IMR-90 (cell line): ENCODE measurements around the gene CALR3. TPM values are rescaled to one million over a fixed set of nuclear protein-coding genes. Genes with fewer than 3 reads are reported as not detected.

Experiments
- ATAC-seq: fragments of 200-7000 bp; cut with Tn5 transposase; 2 replicates; pipeline ENCODE4 v1.9.1; 2020; ENCODE audit warnings: low read depth, mild to moderate bottlenecking, moderate library complexity
- BruUV-seq: library from RNA; stranded (reverse); fragments of 400-500 nt; replicated peaks from 2 replicates; lab custom pipeline; 2021; lab: Mats Ljungman, UMichigan
- CTCF ChIA-PET: fragments of 300-600 bp; formaldehyde crosslinking; extraction: SDS; loops from one replicate; lab custom pipeline; 2021; ENCODE audit warnings: antibody characterized with exemption; lab: Yijun Ruan, JAX
- POLR2A ChIA-PET: fragments of 300-600 bp; sonication (Branson Sonifier 250); formaldehyde crosslinking; loops from one replicate; lab custom pipeline; 2022; ENCODE audit warnings: antibody characterized with exemption; ENCODE audit not compliant: unreplicated experiment; lab: Charles Lee
- DNase-seq: peaks from one replicate; pipeline ENCODE4 v3.0.0; 2013
- H2AFZ ChIP-seq: replicated peaks from 2 replicates; pipeline ENCODE3; 2013; ENCODE audit warnings: low read length, mild to moderate bottlenecking; ENCODE audit not compliant: poor library complexity
- H2AK5ac ChIP-seq: 2 replicates; pipeline ENCODE4 v1.6.1; 2013; ENCODE audit warnings: low read depth, low read length, inconsistent platforms
- H2AK9ac ChIP-seq: replicated peaks from 2 replicates; pipeline ENCODE3; 2013; ENCODE audit warnings: mild to moderate bottlenecking, low read depth, low read length, moderate library complexity; ENCODE audit not compliant: poor library complexity
- H2BK120ac ChIP-seq: 2 replicates; pipeline ENCODE4 v1.6.1; 2013; ENCODE audit warnings: low read depth, low read length, inconsistent platforms
- H2BK15ac ChIP-seq: 3 replicates; pipeline ENCODE4 v1.6.1; 2013; ENCODE audit warnings: low read depth, low read length, inconsistent platforms
- H2BK20ac ChIP-seq: 2 replicates; pipeline ENCODE4 v1.6.1; 2013; ENCODE audit warnings: low read depth, mild to moderate bottlenecking, inconsistent platforms, low read length, moderate library complexity
- H2BK5ac ChIP-seq: 2 replicates; pipeline ENCODE4 v1.6.1; 2013; ENCODE audit warnings: mild to moderate bottlenecking, low read depth, low read length, inconsistent platforms; ENCODE audit not compliant: poor library complexity, severe bottlenecking
- H3K14ac ChIP-seq: replicated peaks from 2 replicates; pipeline ENCODE4 v1.6.1; 2013; ENCODE audit warnings: low read depth, low read length, inconsistent platforms
- H3K18ac ChIP-seq: 2 replicates; pipeline ENCODE4 v1.6.1; 2013; ENCODE audit warnings: low read depth, low read length, control low read depth
- H3K23ac ChIP-seq: 2 replicates; pipeline ENCODE4 v1.6.1; 2013; ENCODE audit warnings: low read depth, low read length, inconsistent platforms
- H3K27ac ChIP-seq: 2 replicates; pipeline ENCODE4 v1.5.1; 2013; ENCODE audit warnings: mild to moderate bottlenecking, control low read depth, low read length; ENCODE audit not compliant: insufficient read depth
- H3K27me3 ChIP-seq: 2 replicates; pipeline ENCODE4 v1.6.1; 2013; ENCODE audit warnings: low read length; ENCODE audit not compliant: control insufficient read depth, insufficient read depth
- H3K36me3 ChIP-seq: 2 replicates; pipeline ENCODE4 v1.6.1; 2013; ENCODE audit warnings: low read length, mixed read lengths; ENCODE audit not compliant: control insufficient read depth, insufficient read depth
- H3K4ac ChIP-seq: 2 replicates; pipeline ENCODE4 v1.6.1; 2013; ENCODE audit warnings: low read depth, low read length, inconsistent platforms
- H3K4me1 ChIP-seq: 2 replicates; pipeline ENCODE4 v1.6.1; 2013; ENCODE audit warnings: low read length, mixed read lengths; ENCODE audit not compliant: control insufficient read depth, insufficient read depth
- H3K4me2 ChIP-seq: 2 replicates; pipeline ENCODE4 v1.6.1; 2013; ENCODE audit warnings: low read depth, mild to moderate bottlenecking, control low read depth, low read length, moderate library complexity
- H3K4me3 ChIP-seq: 2 replicates; pipeline ENCODE4 v1.5.1; 2013; ENCODE audit warnings: low read depth, mild to moderate bottlenecking, control low read depth, low read length, moderate library complexity; ENCODE audit not compliant: insufficient read depth
- H3K56ac ChIP-seq: 2 replicates; pipeline ENCODE4 v1.6.1; 2013; ENCODE audit warnings: low read length, inconsistent platforms; ENCODE audit not compliant: insufficient read depth; ENCODE audit errors: extremely low read depth
- H3K79me1 ChIP-seq, 2 experiments: 2 replicates each; pipeline ENCODE4 v1.6.1; 2013; ENCODE audit warnings: low read length in 2 of 2, inconsistent platforms in 1 of 2, low read depth in 1 of 2
- H3K9ac ChIP-seq: 2 replicates; pipeline ENCODE4 v1.6.1; 2013; ENCODE audit warnings: low read depth, low read length, control low read depth
- H3K9me1 ChIP-seq: 2 replicates; pipeline ENCODE4 v1.6.1; 2013; ENCODE audit warnings: low read length, inconsistent platforms; ENCODE audit not compliant: insufficient read depth
- H3K9me3 ChIP-seq: 2 replicates; pipeline ENCODE4 v1.6.1; 2013; ENCODE audit warnings: low read length; ENCODE audit not compliant: control insufficient read depth, insufficient read depth
- H4K20me1 ChIP-seq: 2 replicates; pipeline ENCODE4 v1.6.1; 2013; ENCODE audit warnings: low read length, inconsistent platforms; ENCODE audit not compliant: insufficient read depth
- H4K5ac ChIP-seq: 2 replicates; pipeline ENCODE4 v1.6.1; 2013; ENCODE audit warnings: mild to moderate bottlenecking, low read depth, low read length, control low read depth
- H4K8ac ChIP-seq, 2 experiments: 2 replicates each; pipeline ENCODE4 v1.6.1; 2013; ENCODE audit warnings: low read depth in 2 of 2, low read length in 2 of 2, control low read depth in 1 of 2, inconsistent platforms in 1 of 2
- H4K91ac ChIP-seq: 2 replicates; pipeline ENCODE4 v1.6.1; 2013; ENCODE audit warnings: low read depth, low read length, inconsistent platforms; ENCODE audit not compliant: insufficient read depth
- BHLHE40 ChIP-seq: fragments of 150-350 bp; IDR thresholded peaks from 2 replicates; pipeline ENCODE4 v1.6.1; 2016; ENCODE audit warnings: mild to moderate bottlenecking, low read depth, low read length
- CEBPB ChIP-seq: IDR thresholded peaks from 2 replicates; pipeline ENCODE4 v1.6.1; 2012; ENCODE audit warnings: low read depth, low read length, improper control_type of control experiment
- FOS ChIP-seq: fragments of 150-350 bp; IDR thresholded peaks from 2 replicates; pipeline ENCODE4 v1.6.1; 2016; ENCODE audit warnings: low read depth, low read length
- MAZ ChIP-seq: IDR thresholded peaks from 2 replicates; pipeline ENCODE4 v1.6.1; 2012; ENCODE audit warnings: low read depth, mild to moderate bottlenecking, low read length, improper control_type of control experiment, moderate library complexity, borderline replicate concordance
- RFX5 ChIP-seq: IDR thresholded peaks from 2 replicates; pipeline ENCODE4 v1.8.0; 2012; ENCODE audit warnings: low read depth, mild to moderate bottlenecking, low read length, moderate library complexity
- SMC3 ChIP-seq: fragments of 150-350 bp; IDR thresholded peaks from 2 replicates; pipeline ENCODE4 v1.6.1; 2016; ENCODE audit warnings: low read depth, mild to moderate bottlenecking, antibody characterized with exemption, low read length, moderate library complexity
- USF2 ChIP-seq: fragments of 150-350 bp; IDR thresholded peaks from 2 replicates; pipeline ENCODE4 v1.6.1; 2017; ENCODE audit warnings: mild to moderate bottlenecking, antibody characterized with exemption, low read length, low read depth
- WGBS, 2 experiments: methylation state at CpG; one replicate each; pipeline versions ENCODE4 v1.1.5 to v1.1.7; 2013; ENCODE audit warnings: missing lambda C conversion rate in 2 of 2; ENCODE audit not compliant: insufficient read length in 1 of 2; ENCODE audit errors: extremely low coverage in 2 of 2; 5-methylcytosine and 5-hydroxymethylcytosine counted together
- dilution Hi-C: fragments of 300-500 bp; cut with HindIII; formaldehyde crosslinking; loops from one replicate; pipeline ENCODE4 v1.14.3; 2018; ENCODE audit warnings: low sequenced_read_pairs; ENCODE audit not compliant: unreplicated experiment
- in situ Hi-C: fragments of 300-500 bp; cut with MboI; formaldehyde crosslinking; loops from 3 replicates; pipeline ENCODE4 v1.14.3; 2019; ENCODE audit warnings: low sequenced_read_pairs, inconsistent platforms, mixed read lengths
- intact Hi-C: fragments of 100-400 bp; cut with micrococcal nuclease; formaldehyde crosslinking; loops from 2 replicates; pipeline ENCODE4 v1.10.0; 2022
- polyA plus RNA-seq, 3 experiments: library from polyadenylated mRNA; depleted of rRNA; stranded (reverse); fragments of >200 nt; gene quantifications; 2 replicates each; pipeline ENCODE4 v1.2.3, GENCODE V29; 2012; ENCODE audit warnings: low replicate concordance in 1 of 3
- total RNA-seq: library from RNA; depleted of rRNA; stranded (reverse); fragments of >200 nt; gene quantifications from 2 replicates; pipeline ENCODE4 v1.2.3, GENCODE V29; 2012

Gene CALR3
- total and polyA plus RNA-seq, 2 of the 4 experiments (the other 2 are of a cell fraction): not detected

- peak overlapping the region; percentile 40; the same call in 1 of the 2 replicates for H2AK5ac ChIP-seq
- TF ChIP-seq MAZ: no peak
- no peak for TF ChIP-seq FOS
- TF ChIP-seq SMC3: no peak
- no peak for TF ChIP-seq BHLHE40
- no peak for TF ChIP-seq RFX5
- no peak for TF ChIP-seq CEBPB
- TF ChIP-seq USF2: peak; percentile 29; the same call in 1 of the 2 replicates
- no peaks in the 10 kb centered on the region; the same call in 1 of the 2 replicates for H3K9me1 ChIP-seq
- DNase-seq (peak; percentile 55), ATAC-seq (peak; percentile 21)
- peak overlapping the region; percentile 10; the same call in 1 of the 2 replicates for H3K27ac ChIP-seq
- intact Hi-C loops (loop anchor here (5.0 kb wide), 1 partner anchor 34 kb away; no protein-coding TSS in a partner anchor), dilution Hi-C loops (no loop called here), in situ Hi-C loops (no loop called here)
- peak overlapping the region; percentile 58 for H3K14ac ChIP-seq
- H3K18ac ChIP-seq: no peak overlapping the region
- H4K5ac ChIP-seq: no peak overlapping the region
- peaks cover 6% of the 10 kb centered on the region; the same call in 1 of the 2 replicates for H3K4me1 ChIP-seq
- no peak overlapping the region for H2BK15ac ChIP-seq
- peaks cover 19 to 45% of the 10 kb centered on the region in 2 experiments for H3K79me1 ChIP-seq
- H3K9ac ChIP-seq: peak overlapping the region; percentile 50
- ChIA-PET POLR2A (interaction anchor here (0.5 kb wide), 1 partner anchor 10 kb away, joined by 8 read pairs; no protein-coding TSS in a partner anchor), CTCF (no interaction called here)
- H3K27me3 ChIP-seq: no peaks in the 10 kb centered on the region
- H3K4ac ChIP-seq: peak overlapping the region; percentile 19; the same call in 1 of the 2 replicates
- H4K8ac ChIP-seq: no peak overlapping the region
- H3K23ac ChIP-seq: peak overlapping the region; percentile 81
- peak overlapping the region; percentile 100 for H3K4me2 ChIP-seq
- H2AK9ac ChIP-seq: peak overlapping the region; percentile 51
- H4K91ac ChIP-seq: no peak overlapping the region
- no peaks in the 10 kb centered on the region for H3K9me3 ChIP-seq
- H3K36me3 ChIP-seq: no peaks in the 10 kb centered on the region
- BruUV-seq: no TSS peak
- 0% methylated on average over 14 of the region's 67 CpGs; no CpG with 5 or more reads in 1 of the 2 experiments for WGBS, 2 experiments
- H2BK20ac ChIP-seq: no peak overlapping the region
- no peak overlapping the region for H2BK5ac ChIP-seq
- H2BK120ac ChIP-seq: no peak overlapping the region
- peaks cover 44% of the 10 kb centered on the region for H4K20me1 ChIP-seq
- peak overlapping the region; percentile 89 for H2AFZ ChIP-seq
- peak overlapping the region; percentile 85 for H3K4me3 ChIP-seq
- no peak overlapping the region for H3K56ac ChIP-seq
Observed at GRCh38 chr19:16470911-16471811, 24.8 kb downstream of the CALR3 start.
